ENCODE results near the gene AIG1.

DNA sequence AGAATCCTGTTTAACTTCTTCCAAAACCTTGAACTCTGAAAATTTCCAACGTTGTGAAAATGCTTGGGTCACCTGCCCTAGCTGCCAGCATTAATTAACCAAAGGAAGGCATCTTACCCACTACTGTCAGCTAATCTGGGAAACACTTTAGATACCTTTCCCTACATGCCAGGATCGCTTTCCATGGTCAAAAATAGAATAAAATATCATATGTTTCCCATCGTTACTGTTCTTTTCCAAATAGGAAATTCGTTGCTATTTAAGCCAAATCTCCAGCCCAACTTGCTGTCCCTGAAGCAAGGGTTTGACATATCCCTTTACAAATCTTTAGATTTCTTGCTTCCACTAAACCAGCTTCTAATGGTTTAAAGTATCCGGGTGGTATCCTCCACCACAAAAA lies 157.5 kb downstream of the AIG1 start:
- TF ChIP-seq POLR2AphosphoS5 (IDR thresholded peaks at IDR 0.05; ENCODE audit: low read depth, low read length) (no peak), POLR2A (IDR thresholded peaks at IDR 0.05; ENCODE audit: low read depth, low read length) (no peak), TAF1 (IDR thresholded peaks at IDR 0.05; ENCODE audit: borderline replicate concordance, low read depth, low read length) (no peak)

All from GM12892 (cell line).